GM12878 (cell line): Measurements from ENCODE around the gene C4orf17. TPM values are rescaled to one million over a fixed set of nuclear protein-coding genes. Genes with fewer than 3 reads are reported as not detected.

ENCODE experiments used
- ATAC-seq: fragments of 200-7000 bp; cut with Tn5 transposase; 3 replicates; pipeline ENCODE4 v1.9.1; 2020; ENCODE audit warnings: mild to moderate bottlenecking, moderate library complexity
- BruUV-seq: library from RNA; stranded (reverse); fragments of 400-500 nt; replicated peaks from 2 replicates; lab custom pipeline; 2021; lab: Mats Ljungman, UMichigan
- CTCF ChIA-PET: fragments of 300-600 bp; sonication (Branson Sonifier 250); formaldehyde crosslinking; extraction: SDS; loops from one replicate; lab custom pipeline; 2021; ENCODE audit warnings: inconsistent platforms; lab: Yijun Ruan, JAX
- POLR2A ChIA-PET: fragments of 350-600 bp; formaldehyde crosslinking; extraction: SDS; loops from one replicate; lab custom pipeline; 2021; ENCODE audit warnings: inconsistent platforms; lab: Charles Lee
- RAD21 ChIA-PET: fragments of 300-600 bp; sonication (Branson Sonifier 250); formaldehyde crosslinking; loops from one replicate; lab custom pipeline; 2023; ENCODE audit warnings: antibody characterized with exemption; ENCODE audit not compliant: unreplicated experiment; lab: Charles Lee
- SMC1A ChIA-PET: fragments of 300-600 bp; sonication (Branson Sonifier 250); formaldehyde crosslinking; loops from one replicate; lab custom pipeline; 2023; ENCODE audit not compliant: unreplicated experiment, uncharacterized antibody; lab: Charles Lee
- DNase-seq: peaks from one replicate; pipeline ENCODE4 v3.0.0-alpha.2; 2011; ENCODE audit warnings: low read depth, low spot score
- FAIRE-seq: peaks from 3 replicates; lab custom pipeline; 2011; peaks lifted over from hg19 to GRCh38; lab: Jason Lieb, UNC
- H2AFZ ChIP-seq: 2 replicates; pipeline ENCODE4 v1.6.0; 2011; ENCODE audit warnings: low read depth, low read length, control low read depth; ENCODE audit not compliant: control insufficient read depth
- H3K27ac ChIP-seq: 2 replicates; pipeline ENCODE4 v1.5.1; 2011; ENCODE audit warnings: control low read depth; ENCODE audit not compliant: control insufficient read depth, insufficient read depth
- H3K27me3 ChIP-seq, 2 experiments: replicated peaks in 1 of 2; 2 replicates each; pipeline versions ENCODE4 v1.6.0 to v1.6.1; 2011; ENCODE audit warnings: low read length in 1 of 2; ENCODE audit not compliant: control insufficient read depth in 2 of 2, insufficient read depth in 2 of 2
- H3K36me3 ChIP-seq, 2 experiments: 2 replicates each; pipeline ENCODE4 v1.5.1; 2011; ENCODE audit warnings: low read length in 1 of 2; ENCODE audit not compliant: control insufficient read depth in 2 of 2, insufficient read depth in 2 of 2
- H3K4me1 ChIP-seq: 2 replicates; pipeline ENCODE4 v1.6.1; 2011; ENCODE audit warnings: mild to moderate bottlenecking, low read length, moderate library complexity, mixed read lengths; ENCODE audit not compliant: control insufficient read depth, insufficient read depth
- H3K4me2 ChIP-seq: 2 replicates; pipeline ENCODE4 v1.6.0; 2011; ENCODE audit warnings: control low read depth; ENCODE audit not compliant: control insufficient read depth, insufficient read depth
- H3K4me3 ChIP-seq: fragments of 200-600 bp; sonication (generic); 2 replicates; pipeline ENCODE4 v1.5.1; 2016
- H3K79me2 ChIP-seq: 2 replicates; pipeline ENCODE4 v1.6.0; 2011; ENCODE audit warnings: low read length; ENCODE audit not compliant: control insufficient read depth, insufficient read depth
- H3K9ac ChIP-seq: 2 replicates; pipeline ENCODE4 v1.8.0; 2011; ENCODE audit warnings: low read length, control low read depth, mixed read lengths; ENCODE audit not compliant: control insufficient read depth, insufficient read depth
- H3K9me3 ChIP-seq: replicated peaks from 3 replicates; pipeline ENCODE4 v1.5.1; 2011; ENCODE audit warnings: mild to moderate bottlenecking, low read length; ENCODE audit not compliant: control insufficient read depth, insufficient read depth
- H4K20me1 ChIP-seq: 2 replicates; pipeline ENCODE4 v1.6.0; 2011; ENCODE audit not compliant: control insufficient read depth, insufficient read depth
- DPF2 ChIP-seq: fragments of 450-650 bp; IDR thresholded peaks from 2 replicates; pipeline ENCODE4 v1.6.1; 2017; ENCODE audit warnings: mild to moderate bottlenecking
- IKZF2 ChIP-seq, 2 experiments: fragments of 450-650 bp; IDR thresholded peaks; 2 replicates each; pipeline ENCODE4 v1.6.1; 2017; ENCODE audit warnings: mild to moderate bottlenecking in 2 of 2, moderate library complexity in 2 of 2
- NFYA ChIP-seq: IDR thresholded peaks from 2 replicates; pipeline ENCODE4 v1.6.1; 2011; ENCODE audit warnings: low read depth, mild to moderate bottlenecking, low read length, improper control_type of control experiment, borderline replicate concordance
- PRDM15 ChIP-seq: fragments of 450-650 bp; formaldehyde crosslinking; IDR thresholded peaks from 2 replicates; pipeline ENCODE4 v1.4.0; 2020; ENCODE audit warnings: mild to moderate bottlenecking, moderate library complexity
- SMARCA5 ChIP-seq: fragments of 450-650 bp; IDR thresholded peaks from 2 replicates; pipeline ENCODE4 v1.6.1; 2017; ENCODE audit warnings: mild to moderate bottlenecking
- SMC3 ChIP-seq: IDR thresholded peaks from 2 replicates; pipeline ENCODE4 v1.6.1; 2011; ENCODE audit warnings: low read length, improper control_type of control experiment, borderline replicate concordance
- ZBTB40 ChIP-seq: fragments of 450-650 bp; IDR thresholded peaks from 2 replicates; pipeline ENCODE4 v1.6.1; 2016; ENCODE audit warnings: mild to moderate bottlenecking, moderate library complexity, borderline replicate concordance
- ZNF384 ChIP-seq: IDR thresholded peaks from 2 replicates; pipeline ENCODE4 v1.6.1; 2012; ENCODE audit warnings: low read depth, mild to moderate bottlenecking, low read length, improper control_type of control experiment, borderline replicate concordance
- WGBS: methylation state at CpG from one replicate; pipeline ENCODE4 v1.1.6; 2016; ENCODE audit warnings: low lambda C conversion rate; ENCODE audit not compliant: insufficient replicate concordance, insufficient coverage; ENCODE audit errors: missing lambda C conversion rate; 5-methylcytosine and 5-hydroxymethylcytosine counted together
- in situ Hi-C: fragments of 300-500 bp; cut with MboI; formaldehyde crosslinking; loops from 9 replicates; pipeline ENCODE4 v1.14.3; 2018; ENCODE audit warnings: mixed read lengths
- intact Hi-C: fragments of 100-400 bp; cut with micrococcal nuclease; formaldehyde crosslinking; loops from one replicate; pipeline ENCODE4 v1.14.2; 2022; ENCODE audit not compliant: unreplicated experiment
- polyA plus RNA-seq, 11 experiments: library from polyadenylated mRNA; depleted of rRNA in 4 of 11; unstranded in 6 of 11; stranded (reverse) in 5 of 11; fragments of >200 nt; fragmentation: Nextera tagmentation in 4 of 11; fragmentation: Illumina TruSeq in 1 of 11; extraction: Ambion mirVana in 4 of 11; extraction: Trizol in 1 of 11; gene quantifications; 1 replicate in 1 of 11; 2 replicates in 10 of 11; pipeline versions ENCODE4 v1.2.1 to v1.2.3, GENCODE V29; 2011 to 2016; ENCODE audit warnings: inconsistent platforms in 2 of 11, missing spikeins in 2 of 11, low read depth in 1 of 11
- total RNA-seq, 4 experiments: library from RNA; depleted of rRNA in 3 of 4; stranded (reverse); fragments of >200 nt in 3 of 4; fragmentation: Illumina TruSeq in 1 of 4; extraction: Trizol in 1 of 4; gene quantifications; 2 replicates each; pipeline versions ENCODE4 v1.2.1 to v1.2.3, GENCODE V29; 2013 to 2021

Gene C4orf17
- total and polyA plus RNA-seq, 10 of the 15 experiments (the other 5 are each of a cell fraction or from before 2014, with no cell fraction given), result not detected

GRCh38 chr4:99471896-99472295, 38.9 kb upstream of the C4orf17 start:
- TF ChIP-seq ZNF384, result no peak
- no peak for TF ChIP-seq SMARCA5
- RAD21 ChIA-PET, result no interaction called here
- no peaks in the 10 kb centered on the region for H3K4me1 ChIP-seq
- H3K27me3 ChIP-seq, result no peaks in the 10 kb centered on the region
- no peak overlapping the region for H3K4me3 ChIP-seq
- CTCF ChIA-PET, result interaction anchor here (1.0 to 1.2 kb wide), 2 partner anchors 9 to 336 kb away, joined by 3 read pairs; no protein-coding TSS in a partner anchor
- no peak overlapping the region for H3K27ac ChIP-seq
- FAIRE-seq, result no peak
- SMC1A ChIA-PET, result interaction anchor here (1.0 kb wide), 1 partner anchor 336 kb away, joined by 3 read pairs; no protein-coding TSS in a partner anchor
- H3K9ac ChIP-seq, result no peak overlapping the region
- H3K79me2 ChIP-seq, result no peaks in the 10 kb centered on the region
- H2AFZ ChIP-seq, result no peak overlapping the region
- POLR2A ChIA-PET, result no interaction called here
- no peak for ATAC-seq
- BruUV-seq, result no TSS peak
- no peaks in the 10 kb centered on the region for H4K20me1 ChIP-seq
- intact Hi-C loops, result no loop called here
- 7% methylated on average over 1 of the region's 1 CpG for WGBS
- H3K4me2 ChIP-seq, result no peak overlapping the region
- H3K36me3 ChIP-seq, result no peaks in the 10 kb centered on the region
- in situ Hi-C loops, result no loop called here
- no peak for DNase-seq
- no peaks in the 10 kb centered on the region for H3K9me3 ChIP-seq

DNA sequence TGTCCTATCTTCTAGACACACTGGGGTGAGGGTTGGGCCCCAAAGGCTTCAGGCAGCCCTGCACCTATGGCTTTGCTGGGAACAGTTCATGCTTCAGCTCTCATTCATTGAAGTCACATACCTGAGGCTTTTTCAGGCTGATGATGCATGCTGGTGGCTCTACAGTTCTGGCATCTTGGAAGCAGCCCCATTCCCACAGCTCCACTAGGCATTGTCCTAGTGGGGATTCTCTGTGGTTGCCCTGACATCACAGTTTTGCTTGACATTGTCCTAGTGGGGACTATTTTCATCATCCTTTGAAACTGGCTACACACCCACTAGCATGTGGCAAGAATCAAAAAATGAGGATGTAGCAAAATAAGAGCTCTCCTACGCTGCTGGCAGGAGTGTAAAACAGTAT, 37.7 kb upstream of the C4orf17 start:
- WGBS, result 0% methylated on average over 1 of the region's 1 CpG
- no peak for FAIRE-seq
- no peaks in the 10 kb centered on the region for H3K79me2 ChIP-seq
- TF ChIP-seq DPF2 (no peak), IKZF2 (IDR thresholded peaks at IDR 0.05) (no peak), SMC3 (no peak), PRDM15 (CRISPR knock-in tag) (no peak), NFYA (no peak), ZBTB40 (no peak)

More for the DNA sequence above, 37.7 kb upstream of the C4orf17 start:
- in situ Hi-C loops (no loop called here), intact Hi-C loops (no loop called here)
- DNase-seq, result no peak
- Histone ChIP-seq H3K27ac (no peak overlapping the region), H3K36me3 (no peaks in the 10 kb centered on the region), H3K9ac (no peak overlapping the region), H3K4me3 (no peak overlapping the region), H3K27me3 (no peaks in the 10 kb centered on the region), H2AFZ (no peak overlapping the region), H3K9me3 (no peaks in the 10 kb centered on the region), H3K4me2 (no peak overlapping the region), H3K4me1 (no peaks in the 10 kb centered on the region), H4K20me1 (no peaks in the 10 kb centered on the region)
- ATAC-seq, result no peak
- ChIA-PET POLR2A (no interaction called here), CTCF (no interaction called here), SMC1A (interaction anchor here (1.0 kb wide), 1 partner anchor 335 kb away, joined by 3 read pairs; no protein-coding TSS in a partner anchor), RAD21 (interaction anchor here (1.2 kb wide), 1 partner anchor 10 kb away, joined by 3 read pairs; no protein-coding TSS in a partner anchor)
- BruUV-seq, result no TSS peak
